Suprapubic skin (tissue), 4 donors: ENCODE data around the gene ACO2. TPM values are rescaled to one million over a fixed set of nuclear protein-coding genes. Genes with fewer than 3 reads are reported as not detected.
A peak's percentile ranks its signal among the peaks of the same experiment; 100 is the strongest.

Experiments
- DNase-seq, 2 donors: peaks; one replicate each; pipeline ENCODE4 v3.0.0-alpha.2; 2019; ENCODE audit warnings: low spot score in 2 of 2
- H3K27ac ChIP-seq: fragments of 200-600 bp; sonication (generic); one replicate; pipeline ENCODE4 v1.5.1; 2019
- H3K27me3 ChIP-seq: fragments of 200-600 bp; sonication (generic); one replicate; pipeline ENCODE4 v1.5.1; 2019
- H3K36me3 ChIP-seq: fragments of 200-600 bp; sonication (generic); one replicate; pipeline ENCODE4 v1.5.1; 2019
- H3K4me1 ChIP-seq: fragments of 200-600 bp; sonication (generic); one replicate; pipeline ENCODE4 v1.5.1; 2019
- H3K4me3 ChIP-seq: fragments of 200-600 bp; sonication (generic); one replicate; pipeline ENCODE4 v1.5.1; 2019; ENCODE audit warnings: mild to moderate bottlenecking
- H3K9me3 ChIP-seq: fragments of 200-600 bp; sonication (generic); one replicate; pipeline ENCODE4 v1.5.1; 2019
- EP300 ChIP-seq: sonication (generic); formaldehyde crosslinking; IDR thresholded peaks from one replicate; pipeline ENCODE4 v1.6.1; 2017; ENCODE audit warnings: antibody characterized with exemption
- POLR2A ChIP-seq, 2 donors: fragments of 450-650 bp; IDR thresholded peaks; one replicate each; pipeline ENCODE4 v1.6.1; 2017; ENCODE audit warnings: antibody characterized with exemption in 2 of 2, mild to moderate bottlenecking in 2 of 2, moderate library complexity in 2 of 2
- POLR2AphosphoS5 ChIP-seq, 3 donors: sonication (generic); formaldehyde crosslinking; IDR thresholded peaks; one replicate each; pipeline ENCODE4 v1.6.1; 2017; ENCODE audit warnings: antibody characterized with exemption in 3 of 3
- WGBS: methylation state at CpG from one replicate; pipeline ENCODE4 v1.1.5; 2018; 5-methylcytosine and 5-hydroxymethylcytosine counted together
- total RNA-seq, 4 donors: library from RNA; depleted of rRNA; stranded (reverse); fragments of >200 nt; gene quantifications; one replicate each; pipeline ENCODE4 v1.1.0, GENCODE V29; 2016
- TF ChIP-seq, protein P1 (sequence below), 2 donors: fragments of 200-600 bp in 1 of 2; fragments of 450-650 bp in 1 of 2; sonication (generic) in 1 of 2; IDR thresholded peaks; one replicate each; pipeline ENCODE4 v1.5.1; 2016 to 2019; ENCODE audit warnings: antibody characterized with exemption in 2 of 2, mild to moderate bottlenecking in 1 of 2, moderate library complexity in 1 of 2

The ACO2 gene
- total RNA-seq, 4 donors from 2014 or later: 67.4 to 81.9 (median 75.9) TPM

DNA sequence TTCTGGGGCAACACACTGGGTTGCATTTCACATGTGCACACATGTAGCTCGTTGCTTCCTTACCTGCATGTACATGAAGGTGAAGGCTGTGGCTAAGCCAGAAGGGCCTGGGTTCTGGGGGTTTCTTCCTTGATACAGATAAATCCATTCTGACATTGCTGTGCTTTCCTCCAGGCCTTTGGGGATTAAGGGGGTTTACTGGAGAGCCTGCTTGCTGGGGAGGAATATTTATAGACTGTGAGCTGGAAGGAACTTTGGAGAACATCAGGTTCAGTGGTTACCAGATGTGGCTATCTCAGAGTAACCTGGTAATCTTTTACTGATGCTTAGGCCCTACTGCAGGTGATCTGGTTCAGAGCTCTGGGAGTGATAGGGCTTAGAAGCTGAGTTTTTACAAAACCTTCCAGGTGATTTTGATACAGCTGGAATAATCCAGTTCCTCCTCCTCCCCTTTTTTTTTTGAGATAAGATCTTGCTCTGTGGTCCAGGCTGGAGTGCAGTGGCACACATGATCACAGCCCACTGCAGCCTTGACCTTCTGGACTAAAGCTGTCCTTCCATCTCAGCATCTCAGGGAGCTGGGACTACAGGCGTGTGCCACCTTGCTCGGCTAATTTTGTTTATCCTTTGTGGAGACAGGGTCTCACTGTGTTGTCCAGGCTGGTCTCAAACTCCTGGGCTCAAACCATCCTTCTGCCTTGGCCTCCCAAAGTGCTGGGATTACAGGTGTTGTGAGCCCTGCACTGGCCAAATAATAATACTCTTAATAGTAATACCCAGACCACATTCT is 19.9 kb downstream of the ACO2 start:
- H3K27ac ChIP-seq: no peak overlapping the region
- H3K9me3 ChIP-seq: no peaks in the 10 kb centered on the region
- no peaks in the 10 kb centered on the region for H3K36me3 ChIP-seq
- H3K4me1 ChIP-seq: peaks cover 37% of the 10 kb centered on the region
- H3K27me3 ChIP-seq: no peaks in the 10 kb centered on the region
- no peak overlapping the region for H3K4me3 ChIP-seq
- DNase-seq: no peak
- 71% methylated on average over 3 of the region's 3 CpGs for WGBS
- TF ChIP-seq POLR2AphosphoS5 (IDR thresholded peaks at IDR 0.05) (no peak), POLR2A (IDR thresholded peaks at IDR 0.05) (no peak)
- TF ChIP-seq, protein P1, sequence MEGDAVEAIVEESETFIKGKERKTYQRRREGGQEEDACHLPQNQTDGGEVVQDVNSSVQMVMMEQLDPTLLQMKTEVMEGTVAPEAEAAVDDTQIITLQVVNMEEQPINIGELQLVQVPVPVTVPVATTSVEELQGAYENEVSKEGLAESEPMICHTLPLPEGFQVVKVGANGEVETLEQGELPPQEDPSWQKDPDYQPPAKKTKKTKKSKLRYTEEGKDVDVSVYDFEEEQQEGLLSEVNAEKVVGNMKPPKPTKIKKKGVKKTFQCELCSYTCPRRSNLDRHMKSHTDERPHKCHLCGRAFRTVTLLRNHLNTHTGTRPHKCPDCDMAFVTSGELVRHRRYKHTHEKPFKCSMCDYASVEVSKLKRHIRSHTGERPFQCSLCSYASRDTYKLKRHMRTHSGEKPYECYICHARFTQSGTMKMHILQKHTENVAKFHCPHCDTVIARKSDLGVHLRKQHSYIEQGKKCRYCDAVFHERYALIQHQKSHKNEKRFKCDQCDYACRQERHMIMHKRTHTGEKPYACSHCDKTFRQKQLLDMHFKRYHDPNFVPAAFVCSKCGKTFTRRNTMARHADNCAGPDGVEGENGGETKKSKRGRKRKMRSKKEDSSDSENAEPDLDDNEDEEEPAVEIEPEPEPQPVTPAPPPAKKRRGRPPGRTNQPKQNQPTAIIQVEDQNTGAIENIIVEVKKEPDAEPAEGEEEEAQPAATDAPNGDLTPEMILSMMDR (IDR thresholded peaks at IDR 0.05): no peak

DNA sequence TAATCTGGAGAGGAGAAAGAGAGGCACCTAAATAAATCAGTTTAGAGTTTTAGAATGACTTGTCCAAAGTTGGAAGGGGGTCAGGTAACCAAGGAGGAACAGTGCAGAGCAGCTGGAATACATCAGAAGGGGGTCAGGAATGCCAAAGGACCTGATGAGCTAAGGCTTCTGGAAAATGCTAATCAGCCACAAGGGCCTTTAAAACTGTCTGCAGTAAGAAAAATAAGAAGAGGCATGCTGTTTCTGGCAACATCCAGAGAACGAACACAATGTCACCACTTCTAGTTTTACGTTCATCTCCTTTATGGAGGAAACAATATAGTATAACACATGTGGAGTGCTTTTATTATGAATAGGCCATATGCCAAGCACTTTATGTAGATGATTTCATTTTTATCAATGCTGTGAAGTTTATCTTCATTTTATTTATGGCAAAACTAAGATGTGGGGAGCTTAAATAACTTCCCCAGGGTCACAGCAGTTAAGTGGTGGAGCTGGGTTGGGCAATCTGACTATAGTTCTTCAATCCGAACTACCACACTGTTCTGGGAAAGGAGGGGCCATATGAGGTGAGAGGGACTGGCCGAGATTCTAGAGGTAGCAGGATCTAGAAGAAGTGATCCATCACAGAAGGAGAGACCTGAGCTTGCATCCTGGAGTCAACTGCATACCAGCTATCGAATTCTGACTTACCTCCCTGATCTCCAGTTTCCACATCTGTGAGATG is 22.6 kb downstream of the ACO2 start:
- H3K4me1 ChIP-seq: peaks cover 33% of the 10 kb centered on the region
- no peak overlapping the region for H3K4me3 ChIP-seq
- H3K9me3 ChIP-seq: no peaks in the 10 kb centered on the region
- no peaks in the 10 kb centered on the region for H3K27me3 ChIP-seq
- WGBS: 71% methylated on average over 5 of the region's 5 CpGs
- H3K36me3 ChIP-seq: peaks cover 5% of the 10 kb centered on the region
- no peak for DNase-seq
- no peak overlapping the region for H3K27ac ChIP-seq
- TF ChIP-seq POLR2A (IDR thresholded peaks at IDR 0.05) (no peak), POLR2AphosphoS5 (IDR thresholded peaks at IDR 0.05) (no peak)

DNA sequence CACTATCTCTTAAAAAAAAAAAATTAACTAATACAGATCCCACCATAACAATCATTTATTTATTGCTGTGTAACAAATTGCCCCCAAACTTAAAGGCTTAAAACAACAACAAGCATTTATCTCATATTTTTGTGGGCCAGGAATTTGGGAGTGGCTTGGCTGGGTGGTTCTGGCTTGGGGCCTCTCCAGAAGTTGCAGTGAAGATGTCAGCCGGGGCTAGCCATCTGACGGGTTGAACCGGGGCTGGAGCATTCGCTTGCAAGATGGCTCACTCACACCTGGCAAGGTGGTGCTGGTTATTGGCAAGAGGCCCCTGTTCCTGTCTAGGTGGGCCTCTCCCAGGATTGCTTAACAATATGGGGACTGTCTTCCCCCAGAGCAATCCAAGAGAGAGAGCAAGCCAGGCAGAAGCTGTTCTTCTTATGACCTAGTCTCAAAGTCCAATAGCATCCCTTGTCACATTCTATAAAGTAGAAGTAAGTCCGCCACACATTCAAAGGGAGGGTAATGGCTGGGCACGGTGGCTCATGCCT is 29.5 kb downstream of the ACO2 start:
- Histone ChIP-seq H3K36me3 (peaks cover 29% of the 10 kb centered on the region), H3K27ac (peak overlapping the region; percentile 12), H3K4me1 (peaks cover 25% of the 10 kb centered on the region), H3K27me3 (no peaks in the 10 kb centered on the region), H3K9me3 (no peaks in the 10 kb centered on the region), H3K4me3 (no peak overlapping the region)
- 30% methylated on average over 6 of the region's 6 CpGs for WGBS
- DNase-seq: no peak
- TF ChIP-seq, protein P1 (IDR thresholded peaks at IDR 0.05): no peak
- no peak for TF ChIP-seq POLR2A (IDR thresholded peaks at IDR 0.05)
- no peak for TF ChIP-seq EP300
- no peak for TF ChIP-seq POLR2AphosphoS5 (IDR thresholded peaks at IDR 0.05)

DNA sequence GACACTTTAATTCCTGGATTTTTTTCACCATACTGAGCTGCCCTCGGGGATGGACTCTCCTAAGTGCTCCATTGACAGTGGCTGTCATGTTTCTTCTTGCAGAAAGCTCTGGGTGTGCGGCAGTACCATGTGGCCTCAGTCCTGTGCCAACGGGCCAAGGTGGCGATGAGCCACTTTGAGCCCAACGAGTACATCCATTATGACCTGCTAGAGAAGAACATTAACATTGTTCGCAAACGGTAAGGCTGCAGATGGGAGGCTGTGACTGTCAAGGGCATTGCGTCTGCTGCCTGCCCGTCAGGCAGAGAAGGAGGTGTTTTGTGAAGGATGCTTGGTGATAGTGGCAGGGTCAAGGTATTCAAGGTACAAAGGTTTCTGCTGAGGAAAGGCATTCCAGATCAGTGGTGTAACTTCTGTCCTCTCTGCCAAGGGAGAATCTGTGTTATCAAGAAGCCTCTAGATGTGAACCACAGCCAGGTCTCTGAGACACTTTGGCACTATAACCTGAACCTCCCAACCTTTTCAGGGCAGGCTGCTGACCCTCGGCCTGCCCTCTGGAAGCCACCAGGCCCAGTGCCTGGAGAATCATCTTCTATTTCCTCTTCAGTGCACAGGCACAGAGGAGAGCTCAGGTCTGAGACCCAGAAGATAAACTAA is 30.8 kb downstream of the ACO2 start:
- peak overlapping the region; percentile 24 for H3K27ac ChIP-seq
- peaks cover 34% of the 10 kb centered on the region for H3K36me3 ChIP-seq
- no peaks in the 10 kb centered on the region for H3K9me3 ChIP-seq
- DNase-seq: no peak
- no peak overlapping the region for H3K4me3 ChIP-seq
- WGBS: 54% methylated on average over 10 of the region's 10 CpGs
- TF ChIP-seq POLR2AphosphoS5 (IDR thresholded peaks at IDR 0.05): no peak
- no peak for TF ChIP-seq POLR2A (IDR thresholded peaks at IDR 0.05)
- no peak for TF ChIP-seq EP300
- TF ChIP-seq, protein P1 (IDR thresholded peaks at IDR 0.05): no peak
- H3K27me3 ChIP-seq: no peaks in the 10 kb centered on the region
- peaks cover 36% of the 10 kb centered on the region for H3K4me1 ChIP-seq

DNA sequence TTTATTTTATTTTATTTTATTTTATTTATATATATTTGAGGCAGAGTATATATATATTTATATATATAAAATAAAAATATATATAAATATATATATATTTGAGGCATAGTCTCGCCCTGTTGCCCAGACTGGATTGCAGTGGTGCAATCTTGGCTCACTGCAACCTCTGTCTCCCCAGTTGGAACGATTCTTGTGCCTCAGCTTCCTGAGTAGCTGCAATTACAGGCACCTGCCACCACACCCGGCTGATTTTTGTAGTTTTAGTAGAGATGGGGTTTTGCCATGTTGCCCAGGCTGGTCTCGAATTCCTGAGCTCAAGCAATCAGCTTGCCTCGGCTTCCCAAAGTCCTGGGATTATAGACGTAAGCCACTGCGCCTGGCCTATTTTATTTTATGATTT is 31.4 kb downstream of the ACO2 start:
- no peak for TF ChIP-seq POLR2A (IDR thresholded peaks at IDR 0.05)
- TF ChIP-seq POLR2AphosphoS5 (IDR thresholded peaks at IDR 0.05): no peak
- TF ChIP-seq, protein P1 (IDR thresholded peaks at IDR 0.05): no peak
- TF ChIP-seq EP300: no peak
- Histone ChIP-seq H3K36me3 (peaks cover 34% of the 10 kb centered on the region), H3K9me3 (no peaks in the 10 kb centered on the region), H3K27ac (no peak overlapping the region), H3K27me3 (no peaks in the 10 kb centered on the region), H3K4me3 (no peak overlapping the region), H3K4me1 (peaks cover 40% of the 10 kb centered on the region)
- no peak for DNase-seq
- WGBS: 61% methylated on average over 7 of the region's 7 CpGs
